GM06990 (cell line): ENCODE data around the gene ZFP36L1.

ENCODE experiments used
- DNase-seq: peaks from one replicate; pipeline ENCODE4 v3.0.0-alpha.2; 2011; ENCODE audit not compliant: insufficient read length; ENCODE audit errors: extremely low read depth
- H3K27me3 ChIP-seq: replicated peaks from 2 replicates; pipeline ENCODE4 v1.6.0; 2011; ENCODE audit warnings: low read length; ENCODE audit not compliant: control insufficient read depth, insufficient read depth
- H3K36me3 ChIP-seq: 2 replicates; pipeline ENCODE4 v1.5.1; 2011; ENCODE audit warnings: low read length; ENCODE audit not compliant: control insufficient read depth, insufficient read depth
- H3K4me3 ChIP-seq: replicated peaks from 2 replicates; pipeline ENCODE4 v1.5.1; 2011; ENCODE audit warnings: low read depth, mild to moderate bottlenecking, control low read depth, low read length
- TF ChIP-seq, protein P1 (sequence below): IDR thresholded peaks from 2 replicates; pipeline ENCODE4 v1.5.1; 2011; ENCODE audit warnings: low read length, control low read depth, mild to moderate bottlenecking, inconsistent platforms; ENCODE audit not compliant: insufficient read depth, poor library complexity, severe bottlenecking

Gene ZFP36L1

DNA sequence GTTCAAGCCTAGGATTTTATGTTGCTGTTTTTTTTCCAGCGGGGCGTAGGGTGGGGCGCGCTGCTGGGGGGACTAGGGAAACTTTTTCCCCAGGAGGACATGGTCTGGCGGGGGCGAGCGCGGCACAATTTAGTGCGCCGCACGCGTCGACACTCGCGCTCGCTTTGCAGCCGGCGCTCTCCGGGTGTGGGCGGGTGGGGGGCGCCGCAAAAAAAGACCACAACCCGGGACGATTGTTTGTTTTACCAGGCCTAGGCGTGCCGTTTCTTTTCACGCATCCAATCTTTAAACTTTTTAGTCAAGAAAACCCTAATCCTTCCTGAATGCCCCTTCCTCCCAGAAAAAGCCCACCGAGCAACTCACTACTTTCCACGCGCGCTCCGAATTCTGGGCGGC lies 865 bp upstream of the ZFP36L1 start:
- H3K27me3 ChIP-seq, result no peaks in the 10 kb centered on the region
- peaks cover 18% of the 10 kb centered on the region for H3K36me3 ChIP-seq
- no peak for DNase-seq
- H3K4me3 ChIP-seq, result peak overlapping the region; percentile 88
- TF ChIP-seq, protein P1, sequence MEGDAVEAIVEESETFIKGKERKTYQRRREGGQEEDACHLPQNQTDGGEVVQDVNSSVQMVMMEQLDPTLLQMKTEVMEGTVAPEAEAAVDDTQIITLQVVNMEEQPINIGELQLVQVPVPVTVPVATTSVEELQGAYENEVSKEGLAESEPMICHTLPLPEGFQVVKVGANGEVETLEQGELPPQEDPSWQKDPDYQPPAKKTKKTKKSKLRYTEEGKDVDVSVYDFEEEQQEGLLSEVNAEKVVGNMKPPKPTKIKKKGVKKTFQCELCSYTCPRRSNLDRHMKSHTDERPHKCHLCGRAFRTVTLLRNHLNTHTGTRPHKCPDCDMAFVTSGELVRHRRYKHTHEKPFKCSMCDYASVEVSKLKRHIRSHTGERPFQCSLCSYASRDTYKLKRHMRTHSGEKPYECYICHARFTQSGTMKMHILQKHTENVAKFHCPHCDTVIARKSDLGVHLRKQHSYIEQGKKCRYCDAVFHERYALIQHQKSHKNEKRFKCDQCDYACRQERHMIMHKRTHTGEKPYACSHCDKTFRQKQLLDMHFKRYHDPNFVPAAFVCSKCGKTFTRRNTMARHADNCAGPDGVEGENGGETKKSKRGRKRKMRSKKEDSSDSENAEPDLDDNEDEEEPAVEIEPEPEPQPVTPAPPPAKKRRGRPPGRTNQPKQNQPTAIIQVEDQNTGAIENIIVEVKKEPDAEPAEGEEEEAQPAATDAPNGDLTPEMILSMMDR, result no peak

DNA sequence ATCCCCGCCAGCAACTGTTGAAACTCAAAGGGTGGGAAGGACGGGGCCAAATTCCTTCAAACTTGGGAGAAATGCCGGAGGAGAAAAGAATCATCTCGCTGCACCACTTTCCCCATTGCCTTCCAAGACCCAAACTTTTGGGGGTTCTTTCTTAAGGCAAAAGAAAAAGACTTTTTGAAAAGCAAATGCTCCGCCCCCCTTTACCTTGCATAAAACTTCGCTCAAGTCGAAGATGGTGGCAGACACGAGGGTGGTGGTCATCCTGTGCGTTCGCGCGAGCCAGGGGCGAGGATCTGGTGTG lies 239 bp downstream of the ZFP36L1 start:
- no peak for DNase-seq
- H3K27me3 ChIP-seq, result no peaks in the 10 kb centered on the region
- TF ChIP-seq, protein P1, result no peak
- H3K36me3 ChIP-seq, result peaks cover 18% of the 10 kb centered on the region
- peak overlapping the region; percentile 88 for H3K4me3 ChIP-seq

DNA sequence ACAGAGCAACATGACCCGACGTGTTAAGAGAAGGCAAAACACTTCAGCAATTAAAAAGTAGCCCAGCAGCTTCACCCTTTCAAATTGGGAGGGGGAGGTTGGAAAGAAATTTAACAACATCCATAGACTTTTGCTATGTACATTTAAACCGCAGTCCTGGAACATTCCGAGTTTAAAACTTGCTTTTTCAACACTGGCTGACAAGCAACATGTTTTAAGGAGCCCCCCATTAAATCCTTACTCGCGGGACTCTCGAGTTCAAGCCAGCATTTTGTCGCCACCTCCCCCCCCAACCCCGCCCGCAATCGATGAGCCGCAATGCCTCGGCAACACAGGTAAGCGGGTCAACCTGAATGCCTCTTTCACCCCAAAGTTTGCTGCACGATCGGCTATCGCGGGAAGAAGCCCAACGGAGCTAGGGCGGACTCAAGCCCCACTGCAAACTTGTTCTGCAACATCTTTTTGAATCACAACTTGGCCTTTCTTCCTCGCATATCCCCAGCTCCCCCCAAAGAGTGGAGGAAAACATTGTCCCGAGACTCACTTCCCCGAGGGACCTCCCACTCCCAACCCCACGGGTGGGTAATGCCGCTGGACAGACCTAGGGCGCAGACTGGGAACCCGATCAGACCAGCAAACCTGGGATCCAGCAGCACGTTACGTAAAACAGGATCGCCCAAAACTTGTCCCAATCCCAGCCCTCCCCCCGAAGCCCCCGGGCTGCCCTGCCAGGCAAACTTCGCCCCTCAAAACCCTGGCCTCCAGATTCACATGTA lies 777 bp downstream of the ZFP36L1 start:
- TF ChIP-seq, protein P1, result no peak
- Histone ChIP-seq H3K4me3 (peak overlapping the region; percentile 88), H3K27me3 (no peaks in the 10 kb centered on the region), H3K36me3 (peaks cover 21% of the 10 kb centered on the region)
- DNase-seq, result peak; percentile 51

DNA sequence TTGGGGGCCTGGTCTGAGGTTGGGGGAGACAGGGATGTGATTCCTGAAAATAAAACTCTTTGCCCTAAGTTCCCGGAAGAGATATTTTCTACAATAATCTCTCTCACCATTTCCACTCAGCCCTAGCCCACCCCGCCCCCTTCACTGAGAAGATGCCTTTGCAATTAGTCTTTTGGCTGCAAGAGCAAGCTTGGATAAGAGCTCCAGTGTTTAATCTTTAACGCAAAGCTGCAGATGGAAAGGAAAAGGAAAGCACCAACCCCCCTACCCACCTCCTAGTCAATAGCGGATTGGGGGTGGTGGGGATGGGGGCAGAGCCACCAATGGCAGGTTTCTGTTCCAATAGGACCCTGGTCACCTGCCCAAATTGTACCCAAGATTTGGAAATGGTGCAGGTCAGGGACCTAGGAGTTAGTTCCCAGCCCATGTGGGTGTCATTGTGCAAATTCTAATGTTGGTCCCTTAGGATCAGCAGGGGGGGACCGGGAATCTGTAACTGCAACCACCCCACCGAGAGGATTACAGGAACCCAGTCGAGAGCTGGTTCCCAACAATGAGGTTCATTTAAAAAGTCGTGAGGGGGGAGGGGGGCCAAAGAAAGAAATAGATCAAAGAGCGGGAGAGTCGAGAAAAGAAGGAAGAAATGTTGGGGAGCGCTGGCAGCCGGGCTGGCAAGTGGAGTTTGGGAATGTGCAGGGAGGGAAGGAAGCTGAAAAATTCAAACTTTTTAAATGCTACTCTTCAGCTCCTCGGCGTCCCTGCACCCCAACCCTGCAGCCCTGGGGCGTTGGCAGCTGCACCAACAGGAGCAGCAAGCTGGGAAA lies 1.6 kb downstream of the ZFP36L1 start:
- Histone ChIP-seq H3K4me3 (peak overlapping the region; percentile 88), H3K36me3 (peaks cover 21% of the 10 kb centered on the region), H3K27me3 (no peaks in the 10 kb centered on the region)
- TF ChIP-seq, protein P1, result no peak
- no peak for DNase-seq

DNA sequence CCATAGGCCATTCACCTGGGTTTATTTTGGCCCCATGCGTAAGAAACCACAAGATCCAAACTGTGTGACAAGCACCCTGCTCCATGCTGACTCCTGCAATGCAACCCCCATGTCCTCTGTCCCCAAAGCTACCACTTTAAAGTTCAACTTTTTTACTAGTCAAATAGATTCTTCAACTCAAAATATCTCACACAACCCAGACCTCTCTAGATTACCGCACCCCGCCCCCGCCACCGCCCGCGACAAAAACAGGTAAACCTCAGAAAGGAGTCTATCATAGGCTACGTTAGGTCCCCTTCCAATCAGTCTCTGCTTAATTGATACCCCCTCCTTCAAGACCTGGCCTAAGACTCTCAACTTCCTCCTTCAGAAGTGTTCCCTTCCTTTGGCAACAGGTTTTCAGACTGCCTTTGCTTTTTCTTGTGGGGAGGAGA lies 2.2 kb downstream of the ZFP36L1 start:
- Histone ChIP-seq H3K27me3 (no peaks in the 10 kb centered on the region), H3K4me3 (peak overlapping the region; percentile 88), H3K36me3 (peaks cover 21% of the 10 kb centered on the region)
- DNase-seq, result peak; percentile 55
- TF ChIP-seq, protein P1, result no peak
